ENCODE measurements around the gene NDUFS8.
A peak's percentile ranks its signal among the peaks of the same experiment; 100 is the strongest.

DNA sequence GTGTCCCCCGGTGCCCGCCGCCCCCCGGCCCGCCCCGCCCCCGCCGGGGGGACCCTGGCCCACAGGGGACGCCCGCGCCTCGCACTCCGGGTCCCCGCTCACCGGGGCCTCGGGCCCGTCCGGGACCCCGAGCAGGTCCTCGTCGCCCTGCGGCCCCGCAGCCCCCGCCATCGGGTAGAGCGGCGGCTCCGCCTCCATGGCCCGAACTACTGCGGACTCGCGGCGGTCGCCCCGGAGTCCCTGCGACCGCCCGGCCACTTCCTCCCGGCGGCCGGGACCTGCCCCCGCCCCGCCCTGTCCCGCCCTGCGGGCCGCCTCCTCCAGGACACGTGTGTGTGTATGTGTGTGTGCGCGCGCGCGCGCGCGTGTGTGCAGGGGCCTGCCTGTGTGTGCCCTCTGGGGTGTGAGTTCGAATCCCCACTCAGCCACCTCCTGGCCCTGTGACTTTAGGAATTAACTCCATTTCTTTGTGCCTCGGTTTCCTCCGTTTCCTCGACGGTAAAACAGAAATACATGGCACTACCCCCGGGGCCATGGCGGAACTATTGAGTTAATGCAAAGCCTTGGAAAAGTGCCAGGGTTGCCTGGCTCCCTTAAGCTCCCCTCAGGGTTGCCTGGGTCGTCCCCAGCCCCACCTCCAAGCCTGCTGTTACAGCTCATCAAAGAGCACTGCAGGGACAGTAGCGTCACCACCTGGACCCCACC is 26.5 kb upstream of the NDUFS8 start, which contains the start of gene UNC93B1:
- TF ChIP-seq, protein P1, sequence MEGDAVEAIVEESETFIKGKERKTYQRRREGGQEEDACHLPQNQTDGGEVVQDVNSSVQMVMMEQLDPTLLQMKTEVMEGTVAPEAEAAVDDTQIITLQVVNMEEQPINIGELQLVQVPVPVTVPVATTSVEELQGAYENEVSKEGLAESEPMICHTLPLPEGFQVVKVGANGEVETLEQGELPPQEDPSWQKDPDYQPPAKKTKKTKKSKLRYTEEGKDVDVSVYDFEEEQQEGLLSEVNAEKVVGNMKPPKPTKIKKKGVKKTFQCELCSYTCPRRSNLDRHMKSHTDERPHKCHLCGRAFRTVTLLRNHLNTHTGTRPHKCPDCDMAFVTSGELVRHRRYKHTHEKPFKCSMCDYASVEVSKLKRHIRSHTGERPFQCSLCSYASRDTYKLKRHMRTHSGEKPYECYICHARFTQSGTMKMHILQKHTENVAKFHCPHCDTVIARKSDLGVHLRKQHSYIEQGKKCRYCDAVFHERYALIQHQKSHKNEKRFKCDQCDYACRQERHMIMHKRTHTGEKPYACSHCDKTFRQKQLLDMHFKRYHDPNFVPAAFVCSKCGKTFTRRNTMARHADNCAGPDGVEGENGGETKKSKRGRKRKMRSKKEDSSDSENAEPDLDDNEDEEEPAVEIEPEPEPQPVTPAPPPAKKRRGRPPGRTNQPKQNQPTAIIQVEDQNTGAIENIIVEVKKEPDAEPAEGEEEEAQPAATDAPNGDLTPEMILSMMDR (IDR thresholded peaks at IDR 0.05): no peak
- TF ChIP-seq POLR2A (IDR thresholded peaks at IDR 0.05): peak in 3 of 4 donors; percentile 71 to 85 (median 74)
- TF ChIP-seq POLR2AphosphoS5 (IDR thresholded peaks at IDR 0.05): peak; percentile 56 to 80
- TF ChIP-seq EP300 (IDR thresholded peaks at IDR 0.05): no peak
